Left ventricle myocardium inferior (tissue), 1 donor: ENCODE results near the gene TTC34. TPM values are rescaled to one million over a fixed set of nuclear protein-coding genes. Genes with fewer than 3 reads are reported as not detected.

ENCODE experiments used
- DNase-seq: peaks from one replicate; pipeline ENCODE4 v3.0.0-alpha.2; 2020
- H3K27ac ChIP-seq: fragments of 200-600 bp; replicated peaks from 2 replicates; pipeline ENCODE4 v1.8.0; 2021
- H3K27me3 ChIP-seq: fragments of 200-600 bp; 2 replicates; pipeline ENCODE4 v1.8.0; 2021; ENCODE audit warnings: low read depth
- H3K36me3 ChIP-seq: fragments of 200-600 bp; 2 replicates; pipeline ENCODE4 v1.8.0; 2021
- H3K4me1 ChIP-seq: fragments of 200-600 bp; 2 replicates; pipeline ENCODE4 v1.8.0; 2021
- H3K4me3 ChIP-seq: fragments of 200-600 bp; 2 replicates; pipeline ENCODE4 v1.8.0; 2021; ENCODE audit warnings: mild to moderate bottlenecking, moderate library complexity
- H3K9me3 ChIP-seq: fragments of 200-600 bp; replicated peaks from 2 replicates; pipeline ENCODE4 v1.8.0; 2021
- CTCF ChIP-seq: fragments of 200-600 bp; IDR thresholded peaks from 2 replicates; pipeline ENCODE4 v1.8.0; 2021; ENCODE audit warnings: antibody characterized with exemption, mild to moderate bottlenecking, borderline replicate concordance
- intact Hi-C: fragments of 100-400 bp; cut with micrococcal nuclease; formaldehyde crosslinking; loops from one replicate; pipeline ENCODE4 v1.11.0; 2022
- total RNA-seq: library from RNA; stranded (reverse); fragmentation: NEBNext Ultra II Directional; extraction: Animal tissue kit (Norgen Biotek cat#: 25700); gene quantifications from one replicate; pipeline ENCODE4 v1.2.1, GENCODE V29; 2021
- donor health status: DM: no; HTN: yes; CAD: no; lungs with severe emphysema.

The TTC34 gene
- total RNA-seq, 1 donor from 2014 or later: 0.91 TPM

GRCh38 chr1:2785631-2786328 lies 15.7 kb downstream of the TTC34 start:
- Histone ChIP-seq H3K27ac (no peak overlapping the region), H3K4me3 (no peak overlapping the region), H3K4me1 (no peaks in the 10 kb centered on the region), H3K36me3 (no peaks in the 10 kb centered on the region), H3K27me3 (peaks cover 79% of the 10 kb centered on the region), H3K9me3 (peaks cover 24% of the 10 kb centered on the region)
- TF ChIP-seq CTCF: no peak
- no peak for DNase-seq
- intact Hi-C loops: loop anchor here (5.0 kb wide), 1 partner anchor 368 kb away; no protein-coding TSS in a partner anchor

GRCh38 chr1:2784854-2785630 lies 16.5 kb downstream of the TTC34 start:
- Histone ChIP-seq H3K4me3 (no peak overlapping the region), H3K4me1 (no peaks in the 10 kb centered on the region), H3K36me3 (no peaks in the 10 kb centered on the region), H3K27me3 (peaks cover 79% of the 10 kb centered on the region), H3K9me3 (peaks cover 31% of the 10 kb centered on the region), H3K27ac (no peak overlapping the region)
- no peak for TF ChIP-seq CTCF
- no peak for DNase-seq
- intact Hi-C loops: loop anchor here (5.0 kb wide), 1 partner anchor 368 kb away; no protein-coding TSS in a partner anchor

GRCh38 chr1:2783435-2784397 lies 17.8 kb downstream of the TTC34 start:
- Histone ChIP-seq H3K27ac (no peak overlapping the region), H3K9me3 (peaks cover 32% of the 10 kb centered on the region), H3K36me3 (no peaks in the 10 kb centered on the region), H3K27me3 (peaks cover 78% of the 10 kb centered on the region), H3K4me3 (no peak overlapping the region), H3K4me1 (no peaks in the 10 kb centered on the region)
- intact Hi-C loops: no loop called here
- TF ChIP-seq CTCF: no peak
- DNase-seq: no peak

GRCh38 chr1:2783069-2783434 lies 18.4 kb downstream of the TTC34 start:
- H3K4me3 ChIP-seq: no peak overlapping the region
- intact Hi-C loops: no loop called here
- H3K4me1 ChIP-seq: no peaks in the 10 kb centered on the region
- H3K36me3 ChIP-seq: no peaks in the 10 kb centered on the region
- peaks cover 32% of the 10 kb centered on the region for H3K9me3 ChIP-seq
- no peak for TF ChIP-seq CTCF
- DNase-seq: no peak
- no peak overlapping the region for H3K27ac ChIP-seq
- H3K27me3 ChIP-seq: peaks cover 74% of the 10 kb centered on the region

- no peaks in the 10 kb centered on the region for H3K4me1 ChIP-seq
- DNase-seq: no peak
- H3K27ac ChIP-seq: no peak overlapping the region
- peaks cover 32% of the 10 kb centered on the region for H3K9me3 ChIP-seq
- no peak for TF ChIP-seq CTCF
- no peak overlapping the region for H3K4me3 ChIP-seq
- intact Hi-C loops: no loop called here
- no peaks in the 10 kb centered on the region for H3K36me3 ChIP-seq
- peaks cover 69% of the 10 kb centered on the region for H3K27me3 ChIP-seq
These were observed 19.9 kb downstream of the TTC34 start for GRCh38 chr1:2781627-2782026.
